SIG-M5 (cell line): ENCODE results near the gene ST3GAL5.
"Not testable (repeated sequence)": the region's sequence is repeated elsewhere in the genome, so short reads cannot be mapped to it uniquely, and the experiment has no call there.

Experiments
- DNase-seq: peaks from one replicate; lab custom pipeline; 2025; lab: John Stamatoyannopoulos, UW

ST3GAL5 gene

DNA sequence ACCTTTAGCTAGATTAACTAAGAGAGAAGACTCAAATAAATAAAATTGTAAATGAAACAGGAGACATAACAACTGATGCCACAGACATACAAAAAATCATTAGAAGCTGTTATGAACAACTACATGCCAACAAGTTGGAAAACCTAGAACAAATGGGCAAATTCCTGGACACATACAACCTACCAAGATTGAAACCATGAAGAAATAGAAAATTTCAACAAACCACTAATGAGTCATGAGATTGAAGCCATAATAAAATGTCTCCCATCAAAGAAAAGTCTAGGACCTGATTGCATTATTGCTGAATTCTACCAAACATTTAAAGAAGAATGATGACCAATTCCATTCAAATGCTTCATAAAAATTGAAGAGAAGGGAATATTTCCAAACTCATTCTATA, 54.3 kb downstream of the ST3GAL5 start:
- DNase-seq, result no peak

DNA sequence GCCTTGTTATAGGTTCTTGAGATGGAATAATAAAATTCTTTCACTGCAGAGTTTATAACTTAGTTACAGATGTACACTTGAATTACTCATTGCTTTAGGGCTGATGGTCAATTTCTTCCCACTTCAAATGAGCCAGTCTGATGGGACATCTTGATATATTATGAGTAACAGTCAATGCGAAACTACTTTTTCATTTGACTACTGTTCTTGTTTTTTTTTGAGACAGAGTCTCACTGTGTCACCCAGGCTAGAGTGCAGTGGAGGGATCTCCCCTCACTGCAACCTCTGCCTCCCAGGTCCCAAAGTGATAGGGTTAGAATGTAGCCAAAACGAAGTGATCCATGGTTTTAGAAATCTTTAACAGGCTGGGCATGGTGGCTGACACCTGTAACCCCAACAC, 57.1 kb downstream of the ST3GAL5 start:
- DNase-seq, result no peak

DNA sequence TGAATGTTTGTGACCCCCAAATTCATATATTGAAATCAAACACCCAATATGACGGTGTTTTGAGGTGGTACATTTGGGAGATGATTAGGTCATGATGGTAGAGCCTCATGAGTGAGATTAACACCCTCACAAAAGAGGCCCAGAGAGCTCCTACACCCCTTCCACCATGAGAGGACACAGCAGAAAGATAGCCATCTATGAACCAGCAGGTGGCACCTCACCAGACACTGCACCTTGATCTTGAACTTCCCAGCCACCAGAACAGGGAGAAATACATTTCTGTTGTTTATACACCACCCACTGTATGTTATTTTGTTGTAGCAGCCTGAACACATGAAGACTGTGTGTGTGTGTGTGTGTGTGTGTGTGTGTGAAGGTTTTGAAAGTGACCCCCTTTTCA, 58.1 kb downstream of the ST3GAL5 start:
- DNase-seq, result no peak

DNA sequence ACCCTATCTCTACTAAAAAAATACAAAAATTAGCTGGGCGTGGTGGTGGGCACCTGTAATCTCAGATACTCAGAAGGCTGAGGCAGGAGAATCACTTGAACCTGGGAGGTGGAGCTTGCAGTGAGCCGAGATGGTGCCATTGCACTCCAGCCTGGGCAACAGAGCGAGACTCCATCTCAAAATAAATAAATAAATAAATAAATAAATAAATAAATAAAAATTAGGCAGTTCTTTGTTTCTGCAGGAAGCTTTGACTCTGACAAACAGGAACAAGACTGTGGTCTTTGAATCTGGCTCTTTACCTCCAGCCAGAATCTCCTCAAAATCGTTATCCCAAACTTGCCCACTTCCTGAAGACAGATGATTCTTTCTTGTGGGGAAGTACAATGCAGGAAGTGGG, 59.4 kb downstream of the ST3GAL5 start:
- DNase-seq, result not testable (repeated sequence)

DNA sequence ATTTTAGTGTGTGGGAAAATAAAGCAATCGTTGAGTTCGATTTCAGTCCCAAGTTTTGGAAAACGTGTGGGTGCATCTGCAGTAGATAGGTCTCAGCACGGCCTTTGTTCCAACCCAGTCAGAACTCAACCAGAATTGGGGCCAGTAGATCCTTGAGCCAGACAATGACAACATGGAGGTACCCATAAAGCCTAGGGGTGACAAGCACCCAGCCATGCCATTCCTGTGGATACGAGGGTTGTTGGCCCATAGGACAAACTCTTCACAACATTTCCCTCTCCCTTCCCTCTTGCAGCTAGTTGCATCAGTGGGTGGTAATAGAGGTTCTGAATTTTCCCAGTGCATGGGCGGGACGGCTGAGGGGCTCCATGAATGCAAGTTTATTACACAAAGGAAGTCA, 60.1 kb downstream of the ST3GAL5 start:
- no peak for DNase-seq

DNA sequence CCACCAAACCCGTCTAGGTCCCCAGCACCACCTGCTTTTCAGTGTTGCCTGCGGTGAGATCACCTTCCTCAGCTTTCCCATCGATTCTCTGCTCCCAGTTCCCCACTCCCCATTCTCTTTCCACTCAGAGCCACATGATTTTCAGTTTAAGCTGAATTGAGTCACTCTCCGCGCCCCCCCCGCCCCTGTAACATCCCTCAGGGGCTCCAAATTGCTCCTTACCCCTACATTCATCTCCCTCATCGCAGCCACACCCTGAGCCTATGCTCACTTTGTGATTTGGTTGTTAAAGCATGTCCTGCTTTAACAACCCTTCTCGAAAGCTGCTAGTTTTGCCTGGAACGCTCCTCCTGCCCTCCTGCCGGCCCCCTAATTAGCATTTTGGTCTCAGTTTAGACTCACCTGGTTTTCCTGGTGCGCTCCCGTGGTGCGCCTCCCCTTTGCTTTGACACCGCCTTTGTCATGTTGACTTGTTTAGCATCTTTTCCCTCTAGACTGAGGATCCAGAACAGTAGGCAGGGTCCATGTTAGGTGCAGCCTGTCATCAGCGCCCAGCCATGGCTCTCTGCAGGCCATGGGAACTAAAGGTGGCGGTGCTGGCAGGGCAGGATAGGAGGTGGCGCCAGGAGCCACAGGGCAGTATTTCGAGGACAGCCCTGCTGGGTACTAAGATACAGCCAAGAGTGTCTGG, 60.8 kb downstream of the ST3GAL5 start:
- DNase-seq, result no peak

DNA sequence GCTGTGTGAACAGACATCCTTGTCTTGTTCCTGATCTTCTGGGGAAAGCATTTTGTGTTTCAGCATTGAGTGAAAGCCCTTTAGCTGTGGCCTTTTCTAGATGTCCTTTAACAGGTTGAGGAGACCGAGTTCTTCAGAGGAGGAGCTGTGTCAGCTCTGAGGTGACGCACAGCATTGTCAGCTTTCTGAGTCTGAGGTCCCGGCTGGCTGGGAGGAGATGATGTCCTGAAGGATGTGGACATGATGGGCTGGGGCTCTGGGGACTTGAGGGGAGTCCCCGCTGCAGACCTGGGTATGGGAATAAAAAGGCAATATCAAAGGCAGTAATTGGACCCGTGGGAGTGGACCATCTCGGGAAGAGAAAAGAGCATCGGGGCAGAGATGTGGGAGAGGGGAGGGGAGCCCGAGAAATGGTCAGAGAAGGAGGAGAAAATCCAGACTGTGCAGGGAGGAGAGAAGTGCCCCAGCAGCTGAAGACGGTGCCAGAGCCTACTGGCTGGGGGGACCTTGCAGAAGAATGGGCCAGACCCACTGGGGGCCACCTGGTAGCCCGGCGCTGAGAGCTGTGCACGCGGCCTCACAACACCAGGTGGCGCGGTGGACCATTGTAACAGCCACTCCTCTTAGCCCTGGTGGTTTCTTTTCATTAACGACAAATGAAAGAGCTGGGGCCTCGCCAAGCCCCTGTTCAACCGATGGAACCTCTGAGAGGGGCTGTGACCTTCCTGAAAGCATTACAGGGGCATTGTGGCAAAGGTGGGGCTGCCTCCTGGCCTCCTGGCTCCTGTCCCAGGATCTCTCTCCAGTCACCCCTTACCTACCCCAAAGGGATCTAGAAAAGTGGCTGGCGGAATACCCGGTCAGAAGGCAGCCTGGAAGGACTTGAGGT, 61.6 kb downstream of the ST3GAL5 start:
- no peak for DNase-seq

DNA sequence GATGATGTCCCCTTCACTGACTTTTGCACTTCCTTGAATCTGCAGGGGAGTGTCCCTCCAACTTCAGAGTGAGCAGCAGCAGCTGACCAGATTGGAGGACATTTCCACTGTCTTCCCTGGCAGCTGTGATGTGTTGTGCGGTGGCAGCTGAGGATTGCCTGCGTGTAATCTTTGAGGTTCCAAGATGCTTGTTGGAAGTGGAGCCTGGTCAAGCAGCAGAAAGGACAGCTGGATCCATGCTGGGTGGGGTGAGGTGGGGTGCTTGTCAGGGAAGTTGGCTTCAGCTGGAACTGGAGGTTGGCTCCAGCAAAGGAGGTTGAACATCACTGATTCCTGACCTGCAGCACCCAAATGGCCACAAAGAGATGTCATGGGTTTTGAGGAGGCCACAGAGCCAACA, 64.8 kb downstream of the ST3GAL5 start:
- no peak for DNase-seq

DNA sequence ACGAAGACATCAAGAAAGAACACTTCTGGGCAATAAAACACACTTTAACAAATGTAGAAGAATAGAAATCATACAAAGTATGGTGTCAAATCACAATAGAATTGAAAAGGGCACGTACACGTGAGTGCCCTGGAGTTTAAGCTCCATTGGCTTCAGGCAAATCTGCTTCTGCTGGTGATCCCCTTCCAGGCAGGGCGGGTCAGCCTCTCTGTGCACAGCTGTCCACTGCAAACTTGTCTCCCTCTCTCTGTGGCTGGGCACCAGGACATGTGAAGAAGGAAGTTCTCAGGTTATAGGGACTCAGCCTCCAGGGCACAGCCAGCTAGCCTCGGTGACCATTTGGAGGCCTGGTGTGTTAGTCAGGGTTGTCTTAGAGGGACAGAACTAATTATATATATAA, 66.0 kb downstream of the ST3GAL5 start:
- no peak for DNase-seq

DNA sequence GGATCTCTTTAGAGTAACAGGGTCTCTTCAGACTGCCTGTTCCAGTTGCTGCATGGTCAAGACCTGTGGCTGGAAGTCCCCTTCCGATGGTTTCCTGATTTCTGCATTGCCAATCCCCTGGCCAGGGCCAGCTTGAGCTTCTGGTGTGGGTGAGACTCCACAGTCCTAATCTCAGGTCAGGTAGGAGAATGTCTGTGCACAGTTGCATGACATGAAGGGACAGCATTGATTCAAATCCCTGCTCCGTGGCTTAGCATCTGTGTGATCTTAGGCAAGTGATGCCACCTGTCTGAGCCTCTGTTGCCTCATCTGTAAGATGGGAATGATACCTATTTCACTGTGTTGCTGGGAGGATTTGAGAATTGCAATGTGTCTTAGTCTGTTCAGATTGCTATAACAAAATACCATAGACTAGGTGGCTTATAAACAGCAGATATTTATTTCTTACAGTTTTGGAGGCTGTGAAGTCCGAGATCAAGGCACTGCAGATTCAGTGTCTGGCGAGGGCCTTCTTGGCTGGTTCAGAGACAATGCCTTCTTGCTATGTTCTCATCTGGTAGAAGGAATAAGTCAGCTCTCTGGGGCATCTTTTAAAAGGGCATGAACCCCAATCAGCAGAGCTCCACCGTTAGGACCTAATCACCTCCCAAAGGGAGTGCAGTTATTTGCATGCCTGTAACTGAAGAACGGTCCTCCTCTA, 68.8 kb downstream of the ST3GAL5 start:
- no peak for DNase-seq

DNA sequence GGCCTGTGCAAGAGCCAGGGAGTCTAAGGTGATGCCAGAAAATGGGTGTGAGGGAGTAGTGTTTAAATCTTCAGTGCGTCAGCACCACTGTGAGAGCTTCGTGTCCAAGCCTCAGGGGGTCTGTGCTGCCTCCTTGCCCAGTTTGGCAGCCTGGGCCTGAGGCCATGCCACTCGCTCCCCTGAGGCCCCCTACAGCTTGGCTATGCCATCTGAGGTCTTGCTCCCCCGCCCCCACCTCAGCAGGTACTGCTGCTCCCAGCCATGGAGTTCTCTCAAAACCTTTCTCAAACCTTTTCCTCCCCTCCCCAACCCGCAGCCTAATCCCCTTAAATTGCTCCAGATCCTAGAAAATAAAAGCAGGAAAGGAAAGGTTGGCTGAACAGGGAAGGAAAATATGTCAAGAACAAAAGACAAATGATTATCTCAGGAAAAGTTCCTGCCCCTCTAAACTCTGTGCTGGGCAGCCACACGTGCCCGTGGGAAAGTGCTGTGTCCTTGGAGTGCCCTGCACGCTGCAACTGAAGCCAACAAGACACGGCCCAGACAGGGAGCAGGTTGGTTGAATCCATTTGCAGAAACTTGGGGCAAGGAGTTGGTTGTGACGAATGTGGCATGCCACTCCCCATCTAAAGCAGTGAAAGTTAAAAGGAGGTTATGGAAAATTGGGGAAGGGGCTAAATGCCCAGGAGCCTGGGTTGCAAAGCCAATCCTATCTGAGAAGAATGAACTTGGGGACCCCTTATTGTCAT, 73.8 kb downstream of the ST3GAL5 start:
- no peak for DNase-seq

DNA sequence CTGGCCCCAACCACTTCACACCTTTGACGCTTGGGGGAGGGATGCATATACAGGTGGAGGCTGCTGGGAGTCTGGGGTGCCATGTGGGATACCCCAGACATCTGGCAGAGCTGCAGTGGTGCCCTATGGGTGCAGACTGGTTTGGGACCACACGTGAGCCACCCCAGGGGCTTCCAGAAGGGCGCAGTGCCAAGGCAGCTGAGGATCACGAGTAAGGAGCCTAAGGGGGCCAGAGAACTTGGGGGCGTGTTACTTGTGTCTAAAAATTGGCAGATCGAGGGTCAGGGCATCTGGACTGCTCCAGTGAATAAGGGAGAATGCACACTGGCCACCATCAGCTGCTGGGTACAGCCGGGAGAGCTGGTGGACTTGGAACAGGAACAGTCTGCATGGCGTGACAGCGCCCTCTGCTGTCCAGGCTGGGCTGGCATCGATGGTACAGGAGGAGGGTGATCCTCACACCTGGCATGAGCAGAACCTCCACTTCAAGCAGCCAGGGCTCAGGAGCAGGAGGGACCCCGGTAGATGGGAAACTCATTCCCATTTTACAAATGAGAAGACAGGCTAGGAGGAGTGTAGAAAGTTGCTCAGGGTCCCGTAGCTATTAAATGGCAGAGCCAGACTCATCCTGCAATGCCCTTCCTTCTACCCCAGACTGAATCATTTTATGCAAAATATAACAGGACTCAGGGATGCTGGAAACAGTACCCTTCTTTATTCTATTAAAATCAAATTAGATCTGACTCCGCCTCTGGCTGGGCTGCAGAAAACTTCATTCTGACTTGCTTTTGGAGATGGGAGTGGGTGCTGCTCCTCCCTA, 74.6 kb downstream of the ST3GAL5 start:
- DNase-seq, result no peak

DNA sequence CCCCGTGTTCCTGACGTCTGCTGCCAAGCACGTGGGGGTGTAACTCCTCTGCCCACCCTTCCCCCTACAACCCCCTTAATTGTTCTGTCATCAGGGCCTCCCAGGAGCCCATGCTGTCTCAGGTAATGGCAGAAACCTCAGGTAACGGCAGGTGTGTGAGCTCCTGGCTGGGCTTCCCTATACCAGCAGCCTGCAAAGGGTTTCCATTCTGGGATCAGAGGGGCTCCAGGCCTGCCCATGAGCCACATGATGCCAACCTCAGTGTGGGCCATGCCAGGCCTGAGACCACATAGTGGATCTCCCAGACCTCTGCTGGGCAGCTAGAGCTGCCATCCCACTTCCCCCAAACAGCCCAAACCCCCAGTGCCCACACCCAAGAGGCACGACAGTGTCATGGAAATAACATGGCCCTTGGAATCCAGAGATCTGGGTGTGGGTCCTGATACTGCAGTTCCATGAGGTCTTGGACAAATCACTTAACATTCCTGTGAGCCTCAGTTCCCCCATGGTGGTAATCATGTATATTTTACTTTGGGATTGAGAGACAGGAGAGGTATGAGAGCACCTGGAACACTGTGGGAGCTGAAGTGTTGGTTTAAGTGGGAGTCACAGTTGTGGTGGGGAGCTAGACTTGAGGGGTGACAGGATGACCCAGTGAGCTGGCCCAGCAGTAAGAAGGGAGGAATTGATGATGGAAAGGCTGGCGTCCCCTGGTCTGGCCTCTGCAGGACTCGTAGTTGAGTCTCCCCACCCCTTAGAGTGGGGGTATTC, 75.4 kb downstream of the ST3GAL5 start:
- no peak for DNase-seq

DNA sequence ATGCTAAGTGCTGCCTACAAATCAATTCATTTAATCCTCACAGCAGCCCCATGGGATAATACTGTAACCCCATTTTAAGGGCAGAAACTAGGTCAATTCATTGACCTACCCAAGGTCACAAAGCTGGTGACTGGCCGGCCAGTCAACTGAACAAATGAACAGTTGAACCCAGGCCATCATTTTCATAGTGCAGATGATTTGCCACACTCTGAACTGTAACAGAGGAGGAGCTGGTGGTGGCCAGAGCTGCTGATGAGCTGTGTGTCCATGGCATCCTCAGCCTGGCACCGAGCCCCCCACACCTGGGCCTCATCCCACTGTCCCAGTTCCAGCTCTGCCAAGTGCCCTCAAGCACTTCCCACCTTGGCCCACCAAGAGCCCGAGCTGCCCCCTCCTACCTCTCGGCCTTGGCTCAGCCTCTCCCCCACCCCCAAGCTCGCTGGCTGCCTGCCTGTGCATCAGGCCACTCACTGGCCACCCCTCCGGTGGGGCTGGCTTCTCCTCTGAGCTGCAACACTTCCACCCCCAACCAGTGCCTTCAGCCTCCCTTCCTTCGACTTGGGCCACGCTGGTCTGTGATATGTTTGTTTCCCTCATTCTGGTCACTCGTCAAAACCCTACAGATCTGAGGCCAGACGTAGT, 76.6 kb downstream of the ST3GAL5 start:
- DNase-seq, result no peak

DNA sequence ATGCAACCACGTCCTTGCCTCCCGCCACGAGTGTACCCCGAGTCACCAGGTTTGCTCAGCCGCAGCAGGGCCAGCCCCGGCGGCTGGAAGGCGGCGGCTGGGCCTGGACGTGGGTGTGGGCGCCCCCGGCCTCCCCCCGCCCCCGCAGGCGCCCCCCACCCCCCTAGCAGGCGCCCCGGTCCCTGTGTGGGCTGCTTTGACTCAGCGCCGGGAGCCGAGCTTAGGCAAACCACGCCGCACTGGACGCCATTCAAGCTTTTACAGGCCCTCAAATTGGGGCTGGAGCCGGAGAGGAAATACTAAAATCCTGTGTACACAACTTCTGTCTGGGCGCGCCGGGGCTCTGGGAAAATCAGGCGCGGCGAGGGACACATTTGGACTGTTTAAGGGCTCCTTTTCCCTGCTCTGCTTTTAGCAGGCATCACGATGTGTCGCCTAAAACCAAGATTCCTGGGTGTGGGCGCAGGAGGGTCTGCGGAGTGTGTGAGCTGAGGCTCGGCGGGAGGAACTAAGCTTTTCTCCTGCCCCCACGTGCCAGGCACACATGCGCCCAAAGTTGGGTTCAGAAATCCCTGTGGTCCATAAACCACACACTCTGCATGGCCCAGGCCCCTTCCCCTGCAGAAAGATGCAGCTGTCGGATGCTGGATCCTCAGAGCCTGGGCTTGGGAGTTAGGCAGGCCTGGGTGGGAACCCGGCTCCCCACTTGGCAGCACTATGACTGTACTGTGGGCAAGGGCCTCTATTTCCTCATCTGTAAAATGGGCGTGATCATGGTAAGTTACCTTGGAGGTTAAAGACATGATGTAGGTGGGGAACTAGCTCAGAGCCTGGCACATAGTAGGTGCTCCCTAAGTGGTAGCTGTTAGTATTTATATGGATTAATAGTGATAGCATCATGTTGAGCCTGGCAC, 77.4 kb downstream of the ST3GAL5 start:
- no peak for DNase-seq

DNA sequence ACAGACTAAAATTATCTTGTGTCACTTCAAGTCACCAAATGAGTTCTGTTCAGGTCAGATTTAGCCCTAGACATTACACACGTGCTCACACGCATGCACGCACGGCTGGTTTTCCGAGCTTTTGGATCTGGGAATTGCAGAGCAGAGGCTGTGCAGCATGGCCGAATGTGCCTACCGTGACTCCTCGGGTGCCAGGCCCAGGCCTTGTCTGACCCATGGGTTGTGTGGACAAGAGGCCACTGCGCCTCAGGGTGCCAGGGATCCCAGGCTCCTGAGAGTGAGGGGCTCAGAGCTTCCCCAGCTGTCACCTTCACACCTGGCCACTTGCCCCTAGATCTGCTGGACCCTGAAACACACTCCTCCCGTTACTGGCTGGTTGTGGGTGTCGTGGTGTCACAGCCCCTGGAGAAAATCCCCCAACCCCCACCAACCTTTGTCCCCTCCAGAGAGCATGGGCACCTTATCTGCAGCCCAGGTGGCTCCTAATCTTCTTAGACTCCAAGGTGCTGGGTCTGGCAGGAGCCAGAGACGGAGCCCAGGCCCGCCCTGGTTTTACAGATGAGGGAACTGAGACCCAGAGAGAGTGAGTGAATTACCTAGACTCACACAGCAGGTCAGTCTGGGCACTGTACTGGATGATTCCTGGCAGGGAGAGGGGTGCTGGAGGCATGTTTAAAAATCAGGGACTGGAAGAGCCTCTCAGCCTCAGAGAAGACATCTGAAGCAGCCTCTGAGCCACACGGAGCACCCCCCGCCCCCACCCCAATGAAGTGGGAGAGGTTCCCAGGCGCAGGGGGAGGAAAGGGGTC, 78.2 kb downstream of the ST3GAL5 start:
- no peak for DNase-seq

DNA sequence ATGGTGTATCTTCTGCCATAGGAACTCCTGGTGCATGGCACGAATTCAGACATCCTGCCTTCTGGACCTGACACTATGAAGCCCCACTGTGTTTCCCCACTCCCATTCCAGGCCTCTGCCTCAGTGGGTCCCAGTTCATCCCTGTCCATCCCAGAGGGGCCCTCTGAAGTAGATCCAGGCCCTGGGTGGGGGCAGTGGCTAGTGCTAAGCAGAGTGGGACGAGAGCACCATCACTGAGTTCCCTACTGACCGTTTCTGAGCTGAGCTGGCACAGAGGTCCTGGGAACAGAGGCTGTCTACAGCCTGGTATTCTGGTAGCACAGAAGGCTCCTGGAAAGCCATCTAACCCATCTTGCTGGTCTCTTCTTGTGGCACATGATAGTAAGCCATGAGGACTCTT, 81.0 kb downstream of the ST3GAL5 start:
- DNase-seq, result no peak
